BE2C (cell line): Measurements from ENCODE around the gene OR6Y1.

Experiments used
- DNase-seq: peaks from one replicate; pipeline ENCODE4 v3.0.0-alpha.2; 2020
- H3K27me3 ChIP-seq: fragments of 250-450 bp; sonication (Bioruptor Pico); 2 replicates; pipeline ENCODE4 v1.5.1; 2020; ENCODE audit warnings: mild to moderate bottlenecking
- H3K36me3 ChIP-seq: fragments of 250-450 bp; sonication (Bioruptor Pico); 2 replicates; pipeline ENCODE4 v1.5.1; 2020; ENCODE audit warnings: mild to moderate bottlenecking
- H3K4me1 ChIP-seq: fragments of 250-450 bp; sonication (Bioruptor Pico); 2 replicates; pipeline ENCODE4 v1.5.1; 2020
- H3K4me3 ChIP-seq: 2 replicates; pipeline ENCODE4 v1.5.1; 2011; ENCODE audit warnings: low read depth, low read length
- H3K9me3 ChIP-seq: fragments of 250-450 bp; sonication (Bioruptor Pico); 2 replicates; pipeline ENCODE4 v1.5.1; 2020
- TF ChIP-seq, protein P1 (sequence below): IDR thresholded peaks from 2 replicates; pipeline ENCODE4 v1.5.1; 2012; ENCODE audit warnings: mild to moderate bottlenecking, low read depth, low read length

OR6Y1 gene

DNA sequence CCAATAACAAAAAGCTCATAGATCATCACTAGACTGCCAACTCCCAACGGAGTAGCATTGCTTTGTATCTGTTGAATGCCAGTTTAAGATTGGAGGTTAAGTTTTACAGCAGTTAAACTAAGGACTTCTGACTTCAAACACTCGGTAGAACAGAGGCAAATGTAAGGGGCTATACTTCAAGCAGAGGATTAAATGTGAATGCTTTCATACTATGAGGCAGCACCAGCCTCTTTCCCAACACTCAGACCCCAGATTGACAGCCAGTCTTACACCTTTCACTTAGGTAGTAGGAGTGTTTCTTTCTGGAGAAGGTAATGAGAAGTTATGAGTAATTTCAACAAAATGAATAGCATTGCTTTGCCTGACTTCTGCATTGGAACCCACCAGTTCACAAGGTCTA lies 59.4 kb downstream of the OR6Y1 start:
- H3K36me3 ChIP-seq: no peaks in the 10 kb centered on the region
- H3K9me3 ChIP-seq: no peaks in the 10 kb centered on the region
- H3K4me1 ChIP-seq: no peaks in the 10 kb centered on the region
- no peak overlapping the region for H3K4me3 ChIP-seq
- TF ChIP-seq, protein P1, sequence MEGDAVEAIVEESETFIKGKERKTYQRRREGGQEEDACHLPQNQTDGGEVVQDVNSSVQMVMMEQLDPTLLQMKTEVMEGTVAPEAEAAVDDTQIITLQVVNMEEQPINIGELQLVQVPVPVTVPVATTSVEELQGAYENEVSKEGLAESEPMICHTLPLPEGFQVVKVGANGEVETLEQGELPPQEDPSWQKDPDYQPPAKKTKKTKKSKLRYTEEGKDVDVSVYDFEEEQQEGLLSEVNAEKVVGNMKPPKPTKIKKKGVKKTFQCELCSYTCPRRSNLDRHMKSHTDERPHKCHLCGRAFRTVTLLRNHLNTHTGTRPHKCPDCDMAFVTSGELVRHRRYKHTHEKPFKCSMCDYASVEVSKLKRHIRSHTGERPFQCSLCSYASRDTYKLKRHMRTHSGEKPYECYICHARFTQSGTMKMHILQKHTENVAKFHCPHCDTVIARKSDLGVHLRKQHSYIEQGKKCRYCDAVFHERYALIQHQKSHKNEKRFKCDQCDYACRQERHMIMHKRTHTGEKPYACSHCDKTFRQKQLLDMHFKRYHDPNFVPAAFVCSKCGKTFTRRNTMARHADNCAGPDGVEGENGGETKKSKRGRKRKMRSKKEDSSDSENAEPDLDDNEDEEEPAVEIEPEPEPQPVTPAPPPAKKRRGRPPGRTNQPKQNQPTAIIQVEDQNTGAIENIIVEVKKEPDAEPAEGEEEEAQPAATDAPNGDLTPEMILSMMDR: no peak
- H3K27me3 ChIP-seq: no peaks in the 10 kb centered on the region
- no peak for DNase-seq
